Measurements from ENCODE around the gene CRTAC1. TPM values are rescaled to one million over a fixed set of nuclear protein-coding genes. Genes with fewer than 3 reads are reported as not detected.
A peak's percentile ranks its signal among the peaks of the same experiment; 100 is the strongest.

The CRTAC1 gene
- total RNA-seq, 1 experiment from 2014 or later = 0.46 TPM

GRCh38 chr10:97850446-97850845 is 180.0 kb downstream of the CRTAC1 start:
- peak overlapping the region; percentile 41 to 68 for H3K4me3 Mint-ChIP-seq
- no peaks in the 10 kb centered on the region for H3K9me3 Mint-ChIP-seq
- Histone ChIP-seq H3K18ac (ENCODE audit: insufficient read length, low read depth, low read length) (no peak overlapping the region), H3K4me1 (ENCODE audit: insufficient read depth, low read length) (peaks cover 4% of the 10 kb centered on the region), H3K23ac (ENCODE audit: insufficient read length, low read depth, low read length) (no peak overlapping the region), H2AFZ (ENCODE audit: low read length) (no peak overlapping the region), H3K79me1 (ENCODE audit: insufficient read depth, low read depth, low read length, poor library complexity, severe bottlenecking) (no peaks in the 10 kb centered on the region), H4K5ac (ENCODE audit: insufficient read length, low read depth, low read length) (no peak overlapping the region), H2AK5ac (ENCODE audit: insufficient read length, low read length) (no peak overlapping the region), H2BK5ac (ENCODE audit: insufficient read length, low read length) (no peak overlapping the region), H3K27me3 (ENCODE audit: insufficient read depth, low read length) (peaks cover 3% of the 10 kb centered on the region; the same call in 1 of the 2 replicates), H3K9me3 (ENCODE audit: control insufficient read depth, low read depth, low read length) (no peaks in the 10 kb centered on the region), H4K91ac (ENCODE audit: insufficient read length, low read depth, low read length) (no peak overlapping the region), H3K79me2 (ENCODE audit: insufficient read depth, low read length) (no peaks in the 10 kb centered on the region), H3K14ac (ENCODE audit: insufficient read depth, low read length) (no peak overlapping the region), H2BK12ac (ENCODE audit: insufficient read length, low read depth, low read length) (no peak overlapping the region), H2BK15ac (ENCODE audit: low read depth, low read length) (no peak overlapping the region), H3K9ac (ENCODE audit: extremely low read depth, insufficient read length, low read length) (no peak overlapping the region), H2BK20ac (ENCODE audit: low read depth, low read length, poor library complexity, severe bottlenecking) (no peak overlapping the region), H4K20me1 (ENCODE audit: control insufficient read depth, insufficient read depth, insufficient read length) (no peaks in the 10 kb centered on the region), H3T11ph (ENCODE audit: low read length) (no peak overlapping the region), H4K8ac (replicated peaks; ENCODE audit: insufficient read length, low read depth, low read length) (no peak overlapping the region), H3K56ac (ENCODE audit: insufficient read length, low read depth, low read length) (no peak overlapping the region), H3K4me2 (ENCODE audit: insufficient read depth, insufficient read length, low read length) (peak overlapping the region; percentile 14), H2BK120ac (ENCODE audit: low read depth, low read length, poor library complexity, severe bottlenecking) (no peak overlapping the region), H3K27ac (ENCODE audit: insufficient read length, low read depth, low read length) (no peak overlapping the region), H3K23me2 (ENCODE audit: insufficient read length, low read depth, low read length, poor library complexity, severe bottlenecking) (no peaks in the 10 kb centered on the region), H3K4ac (ENCODE audit: low read depth, low read length) (no peak overlapping the region)
- peaks cover 4 to 16% of the 10 kb centered on the region in 2 experiments for H3K4me1 Mint-ChIP-seq
- DNase-seq = no peak
- H3K27ac Mint-ChIP-seq = no peak overlapping the region
- no peak for TF ChIP-seq CTCF (conservative IDR thresholded peaks at IDR 0.05)
- H3K27me3 Mint-ChIP-seq (ENCODE audit: low read depth) = peaks cover 66% of the 10 kb centered on the region
- WGBS (ENCODE audit: extremely low coverage, insufficient read length, low lambda C conversion rate) = no CpG with 5 or more reads among the region's 13 CpGs
- no peaks in the 10 kb centered on the region for H3K36me3 Mint-ChIP-seq (ENCODE audit: insufficient read depth in 1 of 3, low read depth in 3 of 3)

All from H9 (cell line).